ENCODE measurements around the gene GPR78.
A peak's percentile ranks its signal among the peaks of the same experiment; 100 is the strongest.

The GPR78 gene

DNA sequence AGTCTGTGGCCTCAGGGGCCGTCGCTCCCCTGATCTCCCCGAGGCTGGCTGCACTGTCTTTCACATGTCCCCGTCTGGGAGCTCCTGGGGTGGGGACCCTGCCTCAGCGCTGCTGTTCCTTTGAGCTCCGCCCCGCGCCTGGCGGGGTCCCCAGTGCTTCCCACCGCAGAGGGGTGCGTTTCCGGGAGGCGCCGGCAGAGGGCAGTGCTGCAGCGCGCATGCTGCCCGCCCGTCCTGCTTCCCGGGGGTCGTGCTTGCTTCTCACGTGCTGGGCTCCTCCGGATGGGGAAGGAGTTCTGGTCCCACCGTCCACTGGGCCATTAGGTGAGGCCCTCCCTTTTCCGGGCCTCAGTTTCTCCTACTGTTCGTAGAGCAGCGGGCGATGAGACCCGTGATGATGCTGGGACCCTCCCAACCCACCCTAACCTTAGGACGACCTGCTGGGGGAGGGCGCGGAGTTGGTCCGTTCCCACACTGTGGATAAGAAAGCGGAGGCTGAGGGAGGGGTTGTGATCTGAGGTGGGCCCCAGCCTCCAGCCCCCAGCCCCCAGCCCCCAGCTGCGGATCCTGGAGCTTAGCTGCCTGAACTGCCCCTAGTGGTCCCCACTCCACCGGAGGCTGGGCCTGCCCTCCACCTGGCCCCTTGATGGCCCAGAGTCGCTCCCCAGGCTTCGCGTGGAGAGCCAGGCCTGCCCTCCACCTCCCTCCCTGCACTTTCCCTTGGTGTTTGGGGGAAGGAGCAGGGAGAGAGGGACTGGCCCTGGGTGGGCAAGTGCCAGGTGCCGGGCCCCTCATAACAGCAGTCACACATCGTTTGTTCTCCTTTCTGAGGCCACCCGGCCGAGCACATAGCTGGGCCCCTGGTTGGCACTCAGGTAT, 27.6 kb downstream of the GPR78 start (continued):
- TF ChIP-seq, protein P1, sequence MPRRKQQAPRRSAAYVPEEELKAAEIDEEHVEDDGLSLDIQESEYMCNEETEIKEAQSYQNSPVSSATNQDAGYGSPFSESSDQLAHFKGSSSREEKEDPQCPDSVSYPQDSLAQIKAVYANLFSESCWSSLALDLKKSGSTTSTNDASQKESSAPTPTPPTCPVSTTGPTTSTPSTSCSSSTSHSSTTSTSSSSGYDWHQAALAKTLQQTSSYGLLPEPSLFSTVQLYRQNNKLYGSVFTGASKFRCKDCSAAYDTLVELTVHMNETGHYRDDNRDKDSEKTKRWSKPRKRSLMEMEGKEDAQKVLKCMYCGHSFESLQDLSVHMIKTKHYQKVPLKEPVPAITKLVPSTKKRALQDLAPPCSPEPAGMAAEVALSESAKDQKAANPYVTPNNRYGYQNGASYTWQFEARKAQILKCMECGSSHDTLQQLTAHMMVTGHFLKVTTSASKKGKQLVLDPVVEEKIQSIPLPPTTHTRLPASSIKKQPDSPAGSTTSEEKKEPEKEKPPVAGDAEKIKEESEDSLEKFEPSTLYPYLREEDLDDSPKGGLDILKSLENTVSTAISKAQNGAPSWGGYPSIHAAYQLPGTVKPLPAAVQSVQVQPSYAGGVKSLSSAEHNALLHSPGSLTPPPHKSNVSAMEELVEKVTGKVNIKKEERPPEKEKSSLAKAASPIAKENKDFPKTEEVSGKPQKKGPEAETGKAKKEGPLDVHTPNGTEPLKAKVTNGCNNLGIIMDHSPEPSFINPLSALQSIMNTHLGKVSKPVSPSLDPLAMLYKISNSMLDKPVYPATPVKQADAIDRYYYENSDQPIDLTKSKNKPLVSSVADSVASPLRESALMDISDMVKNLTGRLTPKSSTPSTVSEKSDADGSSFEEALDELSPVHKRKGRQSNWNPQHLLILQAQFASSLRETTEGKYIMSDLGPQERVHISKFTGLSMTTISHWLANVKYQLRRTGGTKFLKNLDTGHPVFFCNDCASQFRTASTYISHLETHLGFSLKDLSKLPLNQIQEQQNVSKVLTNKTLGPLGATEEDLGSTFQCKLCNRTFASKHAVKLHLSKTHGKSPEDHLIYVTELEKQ (tag by site-specific recombination; IDR thresholded peaks at IDR 0.05; ENCODE audit: borderline replicate concordance), result no peak
- no peak for TF ChIP-seq ZNF174 (tag by site-specific recombination; IDR thresholded peaks at IDR 0.05)

DNA sequence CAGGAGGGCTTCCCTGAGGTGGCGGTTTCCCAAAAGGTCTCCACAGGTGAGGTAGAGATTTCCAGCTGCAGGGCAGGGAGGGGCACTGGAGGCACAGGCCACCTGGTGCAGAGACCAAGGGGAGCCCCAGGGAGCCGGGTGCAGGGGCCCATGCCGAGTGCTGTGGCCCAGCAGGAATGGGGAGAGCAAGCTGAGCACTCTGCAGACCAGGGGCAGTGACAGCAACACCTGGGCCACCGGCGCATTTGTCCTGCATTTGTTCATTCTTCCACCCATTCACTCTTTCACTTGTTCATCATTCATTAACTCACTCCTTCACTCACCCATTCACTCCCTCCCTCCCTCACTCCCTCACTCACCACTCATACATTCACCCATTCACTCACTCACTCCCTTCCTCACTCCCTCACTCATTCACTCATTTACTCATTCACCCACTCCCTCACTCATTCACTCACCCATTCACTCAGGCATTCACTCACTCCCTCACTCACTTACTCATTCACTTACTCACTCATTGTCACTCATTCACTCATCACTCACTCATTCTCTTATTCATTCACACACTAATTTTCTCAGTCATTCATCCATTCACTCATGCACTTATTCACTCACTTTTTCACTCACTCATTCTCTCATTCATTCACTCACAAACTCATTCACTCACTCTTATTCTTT, 28.7 kb downstream of the GPR78 start:
- Histone ChIP-seq H3K36me3 (ENCODE audit: control insufficient read depth in 2 of 2, insufficient read depth in 1 of 2, low read length in 2 of 2) (no peaks in the 10 kb centered on the region), H3K9me3 (ENCODE audit: control insufficient read depth, insufficient read depth, low read depth, low read length) (no peaks in the 10 kb centered on the region), H3K27ac (ENCODE audit: extremely low read depth, low read depth, low read length) (no peak overlapping the region), H3K4me1 (ENCODE audit: control insufficient read depth, insufficient read depth, low read length) (no peaks in the 10 kb centered on the region), H3K4me3 (ENCODE audit: low read depth, low read length) (no peak overlapping the region)
- TF ChIP-seq, protein P2, sequence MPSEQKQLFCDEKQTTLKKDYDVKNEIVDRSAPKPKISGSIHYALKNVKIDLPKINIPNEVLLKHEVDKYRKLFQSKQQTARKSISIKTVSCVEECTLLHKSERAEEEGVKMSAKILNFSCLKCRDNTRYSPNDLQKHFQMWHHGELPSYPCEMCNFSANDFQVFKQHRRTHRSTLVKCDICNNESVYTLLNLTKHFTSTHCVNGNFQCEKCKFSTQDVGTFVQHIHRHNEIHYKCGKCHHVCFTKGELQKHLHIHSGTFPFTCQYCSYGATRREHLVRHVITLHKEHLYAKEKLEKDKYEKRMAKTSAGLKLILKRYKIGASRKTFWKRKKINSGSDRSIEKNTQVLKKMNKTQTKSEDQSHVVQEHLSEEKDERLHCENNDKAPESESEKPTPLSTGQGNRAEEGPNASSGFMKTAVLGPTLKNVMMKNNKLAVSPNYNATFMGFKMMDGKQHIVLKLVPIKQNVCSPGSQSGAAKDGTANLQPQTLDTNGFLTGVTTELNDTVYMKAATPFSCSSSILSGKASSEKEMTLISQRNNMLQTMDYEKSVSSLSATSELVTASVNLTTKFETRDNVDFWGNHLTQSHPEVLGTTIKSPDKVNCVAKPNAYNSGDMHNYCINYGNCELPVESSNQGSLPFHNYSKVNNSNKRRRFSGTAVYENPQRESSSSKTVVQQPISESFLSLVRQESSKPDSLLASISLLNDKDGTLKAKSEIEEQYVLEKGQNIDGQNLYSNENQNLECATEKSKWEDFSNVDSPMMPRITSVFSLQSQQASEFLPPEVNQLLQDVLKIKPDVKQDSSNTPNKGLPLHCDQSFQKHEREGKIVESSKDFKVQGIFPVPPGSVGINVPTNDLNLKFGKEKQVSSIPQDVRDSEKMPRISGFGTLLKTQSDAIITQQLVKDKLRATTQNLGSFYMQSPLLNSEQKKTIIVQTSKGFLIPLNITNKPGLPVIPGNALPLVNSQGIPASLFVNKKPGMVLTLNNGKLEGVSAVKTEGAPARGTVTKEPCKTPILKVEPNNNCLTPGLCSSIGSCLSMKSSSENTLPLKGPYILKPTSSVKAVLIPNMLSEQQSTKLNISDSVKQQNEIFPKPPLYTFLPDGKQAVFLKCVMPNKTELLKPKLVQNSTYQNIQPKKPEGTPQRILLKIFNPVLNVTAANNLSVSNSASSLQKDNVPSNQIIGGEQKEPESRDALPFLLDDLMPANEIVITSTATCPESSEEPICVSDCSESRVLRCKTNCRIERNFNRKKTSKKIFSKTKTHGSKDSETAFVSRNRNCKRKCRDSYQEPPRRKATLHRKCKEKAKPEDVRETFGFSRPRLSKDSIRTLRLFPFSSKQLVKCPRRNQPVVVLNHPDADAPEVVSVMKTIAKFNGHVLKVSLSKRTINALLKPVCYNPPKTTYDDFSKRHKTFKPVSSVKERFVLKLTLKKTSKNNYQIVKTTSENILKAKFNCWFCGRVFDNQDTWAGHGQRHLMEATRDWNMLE (tag by site-specific recombination; conservative IDR thresholded peaks at IDR 0.05; ENCODE audit: low read depth), result no peak
- TF ChIP-seq ZNF391 (tag by site-specific recombination; IDR thresholded peaks at IDR 0.05; ENCODE audit: borderline replicate concordance, low read depth) (no peak), ZEB2 (tag by site-specific recombination; IDR thresholded peaks at IDR 0.05) (no peak), KLF7 (tag by site-specific recombination; IDR thresholded peaks at IDR 0.05; ENCODE audit: borderline replicate concordance) (no peak), ZNF112 (tag by site-specific recombination; IDR thresholded peaks at IDR 0.05) (no peak), ZNF366 (tag by site-specific recombination; conservative IDR thresholded peaks at IDR 0.05) (peak; percentile 94), ZNF677 (tag by site-specific recombination; IDR thresholded peaks at IDR 0.05) (no peak), ZNF48 (tag by site-specific recombination; IDR thresholded peaks at IDR 0.05) (no peak), ZNF2 (tag by site-specific recombination; IDR thresholded peaks at IDR 0.05) (no peak), ZNF202 (tag by site-specific recombination; IDR thresholded peaks at IDR 0.05; ENCODE audit: borderline replicate concordance) (no peak), ZNF169 (tag by site-specific recombination; IDR thresholded peaks at IDR 0.05) (no peak), ZIC2 (tag by site-specific recombination; IDR thresholded peaks at IDR 0.05) (peak; percentile 63), ZNF266 (tag by site-specific recombination; IDR thresholded peaks at IDR 0.05; ENCODE audit: low read depth) (no peak), ZSCAN16 (tag by site-specific recombination; IDR thresholded peaks at IDR 0.05) (no peak), KLF10 (tag by site-specific recombination; IDR thresholded peaks at IDR 0.05) (no peak), ZNF776 (tag by site-specific recombination; IDR thresholded peaks at IDR 0.05; ENCODE audit: borderline replicate concordance) (no peak), ZFP37 (tag by site-specific recombination; IDR thresholded peaks at IDR 0.05) (no peak), PRDM1 (tag by site-specific recombination; IDR thresholded peaks at IDR 0.05) (peak; percentile 99), ZNF175 (tag by site-specific recombination; IDR thresholded peaks at IDR 0.05) (no peak)
- TF ChIP-seq, protein P3, sequence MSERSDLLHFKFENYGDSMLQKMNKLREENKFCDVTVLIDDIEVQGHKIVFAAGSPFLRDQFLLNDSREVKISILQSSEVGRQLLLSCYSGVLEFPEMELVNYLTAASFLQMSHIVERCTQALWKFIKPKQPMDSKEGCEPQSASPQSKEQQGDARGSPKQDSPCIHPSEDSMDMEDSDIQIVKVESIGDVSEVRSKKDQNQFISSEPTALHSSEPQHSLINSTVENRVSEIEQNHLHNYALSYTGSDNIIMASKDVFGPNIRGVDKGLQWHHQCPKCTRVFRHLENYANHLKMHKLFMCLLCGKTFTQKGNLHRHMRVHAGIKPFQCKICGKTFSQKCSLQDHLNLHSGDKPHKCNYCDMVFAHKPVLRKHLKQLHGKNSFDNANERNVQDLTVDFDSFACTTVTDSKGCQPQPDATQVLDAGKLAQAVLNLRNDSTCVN (tag by site-specific recombination; optimal IDR thresholded peaks at IDR 0.05), result no peak
- ChIA-PET CTCF (interaction anchor here (0.6 to 1.0 kb wide), 4 partner anchors 11 to 141 kb away, joined by 3 to 5 read pairs (median 3); no protein-coding TSS in a partner anchor), POLR2A (no interaction called here)

All from HEK293 (cell line).